ENCODE data around the gene SMCHD1. TPM values are rescaled to one million over a fixed set of nuclear protein-coding genes. Genes with fewer than 3 reads are reported as not detected.

SMCHD1 gene
- total RNA-seq, 4 donors from 2014 or later, result 41.0 to 179 (median 136) TPM

DNA sequence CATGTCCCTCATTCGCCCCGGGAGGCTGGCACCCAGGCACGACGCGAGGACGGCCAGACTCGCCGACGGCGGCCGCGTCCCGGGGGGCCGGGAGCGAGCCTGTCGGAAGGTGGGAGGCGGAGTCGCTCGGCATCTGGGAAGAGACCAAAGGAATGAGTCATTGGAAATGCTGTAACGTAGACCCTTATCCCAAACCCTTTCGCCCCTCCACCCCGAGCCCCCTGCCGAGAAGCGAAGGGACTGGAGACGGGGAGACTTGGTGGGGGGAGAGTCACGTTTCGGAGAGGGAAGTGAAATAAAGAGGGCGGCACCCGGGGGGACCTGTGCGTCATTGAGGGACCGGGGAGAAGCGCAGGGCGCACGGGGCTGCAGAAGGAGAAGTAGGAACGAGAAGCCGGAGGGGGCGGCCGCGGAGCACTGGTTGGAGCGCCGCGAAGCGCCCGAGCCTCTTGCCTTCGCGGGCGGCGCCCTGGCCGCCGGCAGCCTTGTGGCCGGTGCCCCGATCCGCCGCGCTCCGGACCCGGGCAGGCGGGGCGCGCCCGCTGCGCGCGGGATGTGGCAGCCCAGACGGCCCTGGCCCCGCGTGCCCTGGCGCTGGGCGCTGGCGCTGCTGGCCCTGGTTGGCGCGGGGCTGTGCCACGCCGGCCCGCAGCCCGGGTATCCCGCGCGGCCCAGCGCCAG is 191.2 kb downstream of the SMCHD1 start, which contains the start of gene EMILIN2:
Gene EMILIN2, plus strand, starts transcription at position 371 of the 681 bp plus-strand sequence. Its CDS starts 183 bp downstream, at position 554.
- intact Hi-C loops (cut with DNase I; ENCODE audit: low total_unique reads), result no loop called here
- Histone ChIP-seq H3K36me3 (no peaks in the 10 kb centered on the region), H3K4me3 (peak within 1 kb of the TSS; percentile 6 to 46 (median 32)), H3K9me3 (no peaks in the 10 kb centered on the region), H3K27ac (peak within 1 kb of the TSS; percentile 58 to 73 (median 65)), H3K4me1 (peaks cover 11 to 21% (median 18%) of the 10 kb centered on the region in 4 donors), H3K27me3 (peaks cover 66% of the 10 kb centered on the region)
- TF ChIP-seq, protein P1, sequence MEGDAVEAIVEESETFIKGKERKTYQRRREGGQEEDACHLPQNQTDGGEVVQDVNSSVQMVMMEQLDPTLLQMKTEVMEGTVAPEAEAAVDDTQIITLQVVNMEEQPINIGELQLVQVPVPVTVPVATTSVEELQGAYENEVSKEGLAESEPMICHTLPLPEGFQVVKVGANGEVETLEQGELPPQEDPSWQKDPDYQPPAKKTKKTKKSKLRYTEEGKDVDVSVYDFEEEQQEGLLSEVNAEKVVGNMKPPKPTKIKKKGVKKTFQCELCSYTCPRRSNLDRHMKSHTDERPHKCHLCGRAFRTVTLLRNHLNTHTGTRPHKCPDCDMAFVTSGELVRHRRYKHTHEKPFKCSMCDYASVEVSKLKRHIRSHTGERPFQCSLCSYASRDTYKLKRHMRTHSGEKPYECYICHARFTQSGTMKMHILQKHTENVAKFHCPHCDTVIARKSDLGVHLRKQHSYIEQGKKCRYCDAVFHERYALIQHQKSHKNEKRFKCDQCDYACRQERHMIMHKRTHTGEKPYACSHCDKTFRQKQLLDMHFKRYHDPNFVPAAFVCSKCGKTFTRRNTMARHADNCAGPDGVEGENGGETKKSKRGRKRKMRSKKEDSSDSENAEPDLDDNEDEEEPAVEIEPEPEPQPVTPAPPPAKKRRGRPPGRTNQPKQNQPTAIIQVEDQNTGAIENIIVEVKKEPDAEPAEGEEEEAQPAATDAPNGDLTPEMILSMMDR (IDR thresholded peaks at IDR 0.05), result no peak
- TF ChIP-seq POLR2AphosphoS5 (IDR thresholded peaks at IDR 0.05) (peak in 1 of 3 donors; percentile 18), POLR2A (IDR thresholded peaks at IDR 0.05) (peak; percentile 50), EP300 (IDR thresholded peaks at IDR 0.05; ENCODE audit: low read depth) (no peak)
- DNase-seq, result peak; percentile 60
- 1% methylated on average over 39 of the region's 80 CpGs; no CpG with 5 or more reads in 1 of the 2 donors for WGBS, 2 donors (ENCODE audit: low coverage in 1 of 2)
- in situ Hi-C loops (cut with MboI; ENCODE audit: low pct_ligation_motif_present in 1 of 4, low pct_unique_long_range_greater_than_20kb in 1 of 4, low sequenced_read_pairs in 3 of 4), result no loop called here

DNA sequence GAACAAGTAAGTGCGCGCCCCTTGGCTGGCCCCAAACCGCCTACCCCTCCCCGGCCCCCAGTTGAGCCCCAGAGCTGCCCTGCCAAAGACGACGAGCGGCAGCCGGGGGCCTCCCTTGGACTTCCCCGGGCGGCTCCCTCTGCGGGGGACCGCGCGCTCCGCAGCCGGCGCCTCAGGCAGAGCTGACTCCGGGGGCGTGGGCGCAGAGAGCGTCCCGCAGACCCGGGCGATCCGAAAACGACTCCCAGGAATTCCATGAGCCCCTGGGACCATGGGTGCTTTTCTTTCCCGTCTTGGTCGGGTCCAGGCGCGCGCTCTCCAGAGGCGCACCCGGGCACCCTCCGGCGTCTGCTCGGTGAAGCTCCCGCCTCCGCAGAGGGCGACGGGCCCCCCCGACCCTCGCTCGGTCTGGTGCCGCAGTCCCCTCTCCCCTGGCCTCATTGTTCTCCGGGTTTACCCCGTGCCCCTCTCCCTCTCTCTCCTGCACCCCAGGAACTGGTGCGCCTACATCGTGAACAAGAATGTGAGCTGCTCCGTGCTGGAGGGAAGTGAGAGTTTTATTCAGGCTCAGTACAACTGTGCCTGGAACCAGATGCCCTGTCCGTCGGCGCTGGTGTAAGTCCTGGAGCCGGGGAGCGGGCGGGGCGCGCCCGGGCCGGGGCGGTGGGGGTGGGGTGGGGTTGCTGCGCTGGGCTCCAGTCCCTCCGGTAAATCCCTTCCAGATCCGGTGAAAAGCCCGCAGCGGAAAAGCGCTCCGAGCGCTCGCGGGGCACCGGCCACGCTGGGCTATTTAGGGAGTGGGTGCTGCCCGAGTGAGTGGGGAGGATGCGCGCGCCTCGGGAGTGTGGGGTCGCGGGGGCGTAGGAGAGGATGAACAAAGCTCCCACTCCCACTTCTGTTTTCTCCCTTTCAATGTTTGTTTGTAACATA is 192.1 kb downstream of the SMCHD1 start:
- Histone ChIP-seq H3K27me3 (peaks cover 66% of the 10 kb centered on the region), H3K4me1 (peaks cover 11 to 21% (median 18%) of the 10 kb centered on the region in 4 donors), H3K27ac (peak overlapping the region; percentile 58 to 73 (median 65)), H3K9me3 (no peaks in the 10 kb centered on the region), H3K4me3 (peak overlapping the region; percentile 3 to 46 (median 32)), H3K36me3 (no peaks in the 10 kb centered on the region)
- no peak for DNase-seq
- no peak for TF ChIP-seq POLR2A (IDR thresholded peaks at IDR 0.05)
- TF ChIP-seq POLR2AphosphoS5 (IDR thresholded peaks at IDR 0.05), result no peak
- TF ChIP-seq EP300 (IDR thresholded peaks at IDR 0.05; ENCODE audit: low read depth), result no peak
- TF ChIP-seq, protein P1 (IDR thresholded peaks at IDR 0.05), result no peak
- intact Hi-C loops (cut with DNase I; ENCODE audit: low total_unique reads), result no loop called here
- WGBS, 2 donors (ENCODE audit: low coverage in 1 of 2), result 3% methylated on average over 68 of the region's 80 CpGs; no CpG with 5 or more reads in 1 of the 2 donors
- in situ Hi-C loops (cut with MboI; ENCODE audit: low pct_ligation_motif_present in 1 of 4, low pct_unique_long_range_greater_than_20kb in 1 of 4, low sequenced_read_pairs in 3 of 4), result no loop called here

DNA sequence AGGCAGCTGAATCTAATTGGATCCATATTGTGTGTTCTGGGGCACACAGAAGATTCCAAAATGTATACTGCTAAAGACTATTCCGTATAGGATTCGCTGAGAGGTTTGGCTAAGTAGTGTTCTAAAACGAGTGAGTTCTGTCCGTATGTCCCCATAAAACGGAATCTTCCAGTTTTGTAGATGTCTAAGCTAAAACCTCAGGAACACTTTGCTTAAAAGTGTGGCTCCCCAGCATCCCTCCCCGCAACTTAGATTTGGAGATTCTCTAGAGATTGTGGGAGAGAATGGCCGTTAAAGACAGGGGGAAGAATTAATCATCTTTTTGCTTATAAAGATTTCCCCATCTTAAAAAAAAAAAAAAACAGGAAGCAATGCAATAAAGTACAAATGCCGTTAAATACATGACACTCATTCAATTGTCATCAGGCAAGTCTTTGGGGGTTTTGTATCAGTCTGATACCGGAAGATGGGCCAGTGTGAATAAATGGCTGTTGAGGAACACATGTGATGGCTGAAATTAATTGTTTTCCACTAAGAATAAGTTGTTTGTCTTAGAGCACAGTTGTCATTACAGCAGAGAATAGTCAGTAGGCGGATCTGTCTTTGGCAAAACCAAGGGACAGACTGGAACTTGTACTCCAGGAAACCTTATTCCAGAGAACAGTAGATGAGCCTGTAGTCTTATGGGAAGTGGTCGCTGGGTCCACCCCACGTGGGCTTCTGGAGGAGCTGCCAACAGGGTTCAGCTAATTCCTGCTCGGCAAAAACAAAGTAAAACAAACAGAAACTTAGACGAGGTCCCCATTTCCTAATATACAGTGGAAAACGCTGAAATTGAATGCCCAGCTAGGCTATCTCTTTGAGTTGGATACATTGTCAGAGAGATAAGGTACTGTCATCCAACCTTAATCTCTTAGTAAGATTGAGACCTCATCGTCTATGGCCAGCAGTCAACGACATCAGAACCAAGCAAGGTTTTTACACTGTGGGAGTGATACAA is 193.0 kb downstream of the SMCHD1 start:
- peaks cover 66% of the 10 kb centered on the region for H3K27me3 ChIP-seq
- intact Hi-C loops (cut with DNase I; ENCODE audit: low total_unique reads), result no loop called here
- in situ Hi-C loops (cut with MboI; ENCODE audit: low pct_ligation_motif_present in 1 of 4, low pct_unique_long_range_greater_than_20kb in 1 of 4, low sequenced_read_pairs in 3 of 4), result no loop called here
- peaks cover 11 to 21% (median 18%) of the 10 kb centered on the region in 4 donors for H3K4me1 ChIP-seq
- peak overlapping the region in 3 of 4 donors; percentile 27 to 46 (median 37) for H3K4me3 ChIP-seq
- WGBS, 2 donors (ENCODE audit: low coverage in 1 of 2), result 26 to 35% methylated on average over 9 to 17 of the region's 17 CpGs
- no peak for DNase-seq
- TF ChIP-seq EP300 (IDR thresholded peaks at IDR 0.05; ENCODE audit: low read depth) (no peak), POLR2AphosphoS5 (IDR thresholded peaks at IDR 0.05) (no peak), POLR2A (IDR thresholded peaks at IDR 0.05) (no peak)
- TF ChIP-seq, protein P1 (IDR thresholded peaks at IDR 0.05), result no peak
- no peaks in the 10 kb centered on the region for H3K36me3 ChIP-seq
- H3K9me3 ChIP-seq, result no peaks in the 10 kb centered on the region
- H3K27ac ChIP-seq, result peak overlapping the region in 3 of 4 donors; percentile 63 to 73 (median 67)

Data from transverse colon (tissue), 4 donors.